Endothelial cell of umbilical vein (primary cell): Measurements from ENCODE around the gene AKAP5. TPM values are rescaled to one million over a fixed set of nuclear protein-coding genes. Genes with fewer than 3 reads are reported as not detected.

Experiments used
- BruUV-seq: library from RNA; stranded (reverse); fragments of 400-500 nt; replicated peaks from 2 replicates; lab custom pipeline; 2021; lab: Mats Ljungman, UMichigan
- CTCF ChIA-PET: fragments of 300-600, 350-600 bp; sonication (Branson Sonifier 250); formaldehyde crosslinking; loops from one replicate; lab custom pipeline; 2021; ENCODE audit warnings: antibody characterized with exemption, inconsistent platforms; lab: Charles Lee
- POLR2A ChIA-PET: fragments of 300-600, 350-600 bp; sonication (Branson Sonifier 250); formaldehyde crosslinking; loops from one replicate; lab custom pipeline; 2021; ENCODE audit warnings: antibody characterized with exemption, inconsistent platforms; lab: Charles Lee
- DNase-seq: peaks from one replicate; pipeline ENCODE4 v3.0.0-alpha.2; 2011; ENCODE audit warnings: low read depth, low spot score
- FAIRE-seq: peaks from 2 replicates; lab custom pipeline; 2011; peaks lifted over from hg19 to GRCh38; lab: Jason Lieb, UNC
- H2AFZ ChIP-seq: 2 replicates; pipeline ENCODE4 v1.6.0; 2012; ENCODE audit warnings: low read depth, low read length, control low read depth, inconsistent platforms
- H3K27ac ChIP-seq: 2 replicates; pipeline ENCODE4 v1.5.1; 2011; ENCODE audit warnings: low read depth, mild to moderate bottlenecking, control low read depth, low read length, moderate library complexity; ENCODE audit not compliant: insufficient read depth
- H3K27me3 ChIP-seq, 2 experiments: 2 replicates each; pipeline versions ENCODE4 v1.6.0 to v1.6.1; 2011; ENCODE audit warnings: low read length in 2 of 2, mixed read lengths in 1 of 2; ENCODE audit not compliant: control insufficient read depth in 2 of 2, insufficient read depth in 2 of 2
- H3K36me3 ChIP-seq, 2 experiments: 2 replicates in 1 of 2; 3 replicates in 1 of 2; pipeline ENCODE4 v1.5.1; 2011; ENCODE audit warnings: low read length in 2 of 2, mild to moderate bottlenecking in 1 of 2, moderate library complexity in 1 of 2; ENCODE audit not compliant: control insufficient read depth in 2 of 2, insufficient read depth in 2 of 2; ENCODE audit errors: extremely low read depth in 1 of 2
- H3K4me1 ChIP-seq: 3 replicates; pipeline ENCODE4 v1.5.1; 2011; ENCODE audit warnings: mild to moderate bottlenecking, low read length; ENCODE audit not compliant: control insufficient read depth, insufficient read depth; ENCODE audit errors: extremely low read depth
- H3K4me2 ChIP-seq: 2 replicates; pipeline ENCODE4 v1.6.1; 2011; ENCODE audit warnings: low read length, control low read depth, mixed read lengths; ENCODE audit not compliant: insufficient read depth
- H3K4me3 ChIP-seq, 3 experiments: fragments of 200-600 bp in 1 of 3; sonication (generic), shearing (Covaris generic) in 1 of 3; replicated peaks in 1 of 3; 2 replicates each; pipeline ENCODE4 v1.5.1; 2011 to 2016; ENCODE audit warnings: control low read depth in 3 of 3, low read length in 3 of 3, mild to moderate bottlenecking in 2 of 3, inconsistent platforms in 1 of 3, low read depth in 1 of 3, moderate library complexity in 1 of 3; ENCODE audit not compliant: insufficient read depth in 1 of 3
- H3K79me2 ChIP-seq: 2 replicates; pipeline ENCODE4 v1.6.0; 2012; ENCODE audit warnings: low read length, inconsistent platforms; ENCODE audit not compliant: control insufficient read depth, insufficient read depth
- H3K9ac ChIP-seq: replicated peaks from 2 replicates; pipeline ENCODE3; 2011; ENCODE audit warnings: low read length, control low read depth; ENCODE audit not compliant: insufficient read depth; ENCODE audit errors: extremely low read depth
- H3K9me1 ChIP-seq: replicated peaks from 3 replicates; pipeline ENCODE4 v1.6.0; 2011; ENCODE audit warnings: mild to moderate bottlenecking, low read length; ENCODE audit not compliant: control insufficient read depth, insufficient read depth; ENCODE audit errors: extremely low read depth
- H3K9me3 ChIP-seq: replicated peaks from 2 replicates; pipeline ENCODE4 v1.5.1; 2012; ENCODE audit warnings: low read length, inconsistent platforms; ENCODE audit not compliant: control insufficient read depth, insufficient read depth
- H4K20me1 ChIP-seq: replicated peaks from 2 replicates; pipeline ENCODE3; 2011; ENCODE audit warnings: mild to moderate bottlenecking, low read length; ENCODE audit not compliant: control insufficient read depth, insufficient read depth; ENCODE audit errors: extremely low read depth
- CTCF ChIP-seq, 2 donors: IDR thresholded peaks; 1 replicate in 1 of 2; 2 replicates in 1 of 2; pipeline ENCODE4 v1.5.1; 2011; ENCODE audit warnings: low read length in 2 of 2, mild to moderate bottlenecking in 2 of 2, moderate library complexity in 2 of 2, control low read depth in 1 of 2, inconsistent platforms in 1 of 2, low read depth in 1 of 2; ENCODE audit not compliant: insufficient read depth in 1 of 2; ENCODE audit errors: extremely low read depth in 1 of 2
- EZH2 ChIP-seq: IDR thresholded peaks from 2 replicates; pipeline ENCODE4 v1.6.1; 2012; ENCODE audit warnings: borderline replicate concordance, low read depth, mild to moderate bottlenecking, moderate library complexity, low read length, inconsistent platforms; ENCODE audit not compliant: severe bottlenecking
- FOS ChIP-seq: IDR thresholded peaks from 2 replicates; pipeline ENCODE4 v1.6.1; 2011; ENCODE audit warnings: mild to moderate bottlenecking, low read length, moderate library complexity, borderline replicate concordance; ENCODE audit not compliant: insufficient read depth
- GATA2 ChIP-seq: IDR thresholded peaks from 2 replicates; pipeline ENCODE4 v1.7.0; 2011; ENCODE audit warnings: low read depth, mild to moderate bottlenecking, moderate library complexity, mixed read lengths, low read length; ENCODE audit not compliant: insufficient read length, insufficient read depth
- JUN ChIP-seq: IDR thresholded peaks from 2 replicates; pipeline ENCODE4 v1.6.1; 2011; ENCODE audit warnings: borderline replicate concordance, low read depth; ENCODE audit not compliant: insufficient read length, insufficient read depth
- MAX ChIP-seq: IDR thresholded peaks from 2 replicates; pipeline ENCODE4 v1.6.1; 2011; ENCODE audit not compliant: insufficient read depth, insufficient read length
- MYC ChIP-seq: IDR thresholded peaks from one replicate; pipeline ENCODE4 v1.6.1; 2011; ENCODE audit warnings: mild to moderate bottlenecking, low read depth, low read length
- POLR2A ChIP-seq: IDR thresholded peaks from 2 replicates; pipeline ENCODE4 v1.6.1; 2012; ENCODE audit warnings: low read depth, mild to moderate bottlenecking, control low read depth, low read length
- POLR2AphosphoS5 ChIP-seq: IDR thresholded peaks from 2 replicates; pipeline ENCODE4 v1.6.1; 2012; ENCODE audit warnings: low read depth, mild to moderate bottlenecking, control low read depth, low read length, moderate library complexity; ENCODE audit not compliant: insufficient read depth
- dilution Hi-C: fragments of 300-500 bp; cut with MboI; formaldehyde crosslinking; loops from one replicate; pipeline ENCODE4 v1.15.0; 2019; ENCODE audit warnings: low sequenced_read_pairs; ENCODE audit not compliant: extremely low pct_ligation_motif_present
- intact Hi-C: fragments of 100-400 bp; cut with micrococcal nuclease; formaldehyde crosslinking; loops from one replicate; pipeline ENCODE4 v1.10.0; 2022
- polyA plus RNA-seq, 4 experiments: library from polyadenylated mRNA; depleted of rRNA in 3 of 4; stranded (reverse) in 3 of 4; unstranded in 1 of 4; fragments of >200 nt; gene quantifications; 2 replicates each; pipeline versions ENCODE4 v1.2.1 to v1.2.3, GENCODE V29; 2011 to 2012; ENCODE audit warnings: missing spikeins in 1 of 4
- total RNA-seq: library from RNA; stranded (reverse); gene quantifications from 2 replicates; pipeline ENCODE4 v1.2.3, GENCODE V29; 2021

AKAP5 gene
- total and polyA plus RNA-seq, 2 donors (not counting 3 experiments of a cell fraction or from before 2014, with no cell fraction given) = 0.10 to 0.75 TPM

GRCh38 chr14:64454671-64455070, 10.6 kb upstream of the AKAP5 start:
- H3K36me3 ChIP-seq = peaks cover 4 to 10% of the 10 kb centered on the region in 2 experiments
- no peaks in the 10 kb centered on the region for H3K9me1 ChIP-seq
- intact Hi-C loops (no loop called here), dilution Hi-C loops (no loop called here)
- no peak overlapping the region for H3K9ac ChIP-seq
- H2AFZ ChIP-seq = no peak overlapping the region
- ChIA-PET POLR2A (no interaction called here), CTCF (interaction anchor here (1.1 to 1.4 kb wide), 2 partner anchors 10 to 11 kb away, joined by 3 to 4 read pairs; no protein-coding TSS in a partner anchor)
- no peaks in the 10 kb centered on the region for H3K79me2 ChIP-seq
- TF ChIP-seq GATA2 = no peak
- TF ChIP-seq FOS = no peak
- TF ChIP-seq POLR2A = no peak
- no peak for TF ChIP-seq POLR2AphosphoS5
- no peak for TF ChIP-seq JUN
- no peak for TF ChIP-seq MAX
- no peak for TF ChIP-seq MYC
- no peak for TF ChIP-seq EZH2
- no peak for TF ChIP-seq CTCF (IDR thresholded peaks at IDR 0.05; ENCODE audit: extremely low read depth in 1 of 2, insufficient read depth in 1 of 2, low read depth in 1 of 2, low read length in 2 of 2)
- H3K4me2 ChIP-seq = no peak overlapping the region
- H3K4me3 ChIP-seq = no peak overlapping the region
- H4K20me1 ChIP-seq = no peaks in the 10 kb centered on the region
- BruUV-seq = no TSS peak
- H3K27me3 ChIP-seq = no peaks in the 10 kb centered on the region
- H3K4me1 ChIP-seq = no peaks in the 10 kb centered on the region
- FAIRE-seq (no peak), DNase-seq (no peak)
- H3K9me3 ChIP-seq = no peaks in the 10 kb centered on the region
- H3K27ac ChIP-seq = no peak overlapping the region
